Astrocyte of the cerebellum (primary cell): ENCODE data around the gene TAF10.

Experiments
- DNase-seq: peaks from one replicate; pipeline ENCODE4 v3.0.0-alpha.2; 2011; ENCODE audit warnings: low read depth
- H3K4me3 ChIP-seq: 2 replicates; pipeline ENCODE4 v1.5.1; 2011; ENCODE audit warnings: mild to moderate bottlenecking, low read depth, low read length, moderate library complexity
- in situ Hi-C: cut with HindIII; loops from 2 replicates; pipeline ENCODE4 v1.10.0; 2017; ENCODE audit warnings: low sequenced_read_pairs
- TF ChIP-seq, protein P1 (sequence below): IDR thresholded peaks from 2 replicates; pipeline ENCODE4 v1.5.1; 2012; ENCODE audit warnings: low read length, low read depth, moderate library complexity, mild to moderate bottlenecking; ENCODE audit errors: missing control alignments

Gene TAF10

DNA sequence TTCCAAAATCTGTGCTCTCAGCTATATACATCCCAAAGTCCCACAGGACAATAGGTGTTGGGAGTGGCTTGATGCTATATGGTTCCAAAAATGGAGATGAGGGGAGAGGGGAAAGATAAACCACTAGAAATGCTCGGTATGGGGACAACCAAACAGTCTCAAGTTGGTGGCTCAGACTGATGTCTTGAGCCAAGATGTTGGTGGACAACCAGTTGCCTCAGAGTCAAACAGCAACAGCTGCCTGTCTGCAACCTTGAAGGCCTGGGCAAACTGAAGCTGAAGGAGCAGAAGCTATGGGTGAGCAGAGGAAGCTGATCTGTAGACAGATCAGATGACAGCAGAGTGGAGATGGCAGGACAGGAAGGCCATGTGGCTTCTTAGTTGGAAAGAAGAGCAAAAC, 12.6 kb downstream of the TAF10 start:
- no peak overlapping the region for H3K4me3 ChIP-seq
- TF ChIP-seq, protein P1, sequence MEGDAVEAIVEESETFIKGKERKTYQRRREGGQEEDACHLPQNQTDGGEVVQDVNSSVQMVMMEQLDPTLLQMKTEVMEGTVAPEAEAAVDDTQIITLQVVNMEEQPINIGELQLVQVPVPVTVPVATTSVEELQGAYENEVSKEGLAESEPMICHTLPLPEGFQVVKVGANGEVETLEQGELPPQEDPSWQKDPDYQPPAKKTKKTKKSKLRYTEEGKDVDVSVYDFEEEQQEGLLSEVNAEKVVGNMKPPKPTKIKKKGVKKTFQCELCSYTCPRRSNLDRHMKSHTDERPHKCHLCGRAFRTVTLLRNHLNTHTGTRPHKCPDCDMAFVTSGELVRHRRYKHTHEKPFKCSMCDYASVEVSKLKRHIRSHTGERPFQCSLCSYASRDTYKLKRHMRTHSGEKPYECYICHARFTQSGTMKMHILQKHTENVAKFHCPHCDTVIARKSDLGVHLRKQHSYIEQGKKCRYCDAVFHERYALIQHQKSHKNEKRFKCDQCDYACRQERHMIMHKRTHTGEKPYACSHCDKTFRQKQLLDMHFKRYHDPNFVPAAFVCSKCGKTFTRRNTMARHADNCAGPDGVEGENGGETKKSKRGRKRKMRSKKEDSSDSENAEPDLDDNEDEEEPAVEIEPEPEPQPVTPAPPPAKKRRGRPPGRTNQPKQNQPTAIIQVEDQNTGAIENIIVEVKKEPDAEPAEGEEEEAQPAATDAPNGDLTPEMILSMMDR = no peak
- in situ Hi-C loops = no loop called here
- no peak for DNase-seq

DNA sequence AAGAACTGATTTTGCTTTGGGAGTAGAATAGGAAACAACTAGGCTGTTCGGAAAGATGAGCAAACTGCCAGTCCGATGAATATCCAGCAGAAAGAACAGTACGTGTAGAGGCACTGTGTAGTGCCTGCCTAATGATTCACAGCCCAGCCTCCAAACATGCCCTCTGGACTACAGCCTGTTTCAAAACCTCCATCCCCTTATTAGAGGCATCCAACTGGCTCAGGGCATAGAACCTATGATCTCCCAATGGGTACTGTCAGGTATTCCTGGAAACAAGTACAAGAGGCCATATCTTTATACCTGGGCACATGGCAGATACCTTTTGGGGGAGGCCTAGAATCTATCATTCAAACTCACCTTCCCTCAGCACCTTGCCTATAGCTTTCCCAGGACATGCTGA, 13.5 kb downstream of the TAF10 start:
- in situ Hi-C loops = no loop called here
- DNase-seq = no peak
- no peak overlapping the region for H3K4me3 ChIP-seq
- TF ChIP-seq, protein P1 = no peak

DNA sequence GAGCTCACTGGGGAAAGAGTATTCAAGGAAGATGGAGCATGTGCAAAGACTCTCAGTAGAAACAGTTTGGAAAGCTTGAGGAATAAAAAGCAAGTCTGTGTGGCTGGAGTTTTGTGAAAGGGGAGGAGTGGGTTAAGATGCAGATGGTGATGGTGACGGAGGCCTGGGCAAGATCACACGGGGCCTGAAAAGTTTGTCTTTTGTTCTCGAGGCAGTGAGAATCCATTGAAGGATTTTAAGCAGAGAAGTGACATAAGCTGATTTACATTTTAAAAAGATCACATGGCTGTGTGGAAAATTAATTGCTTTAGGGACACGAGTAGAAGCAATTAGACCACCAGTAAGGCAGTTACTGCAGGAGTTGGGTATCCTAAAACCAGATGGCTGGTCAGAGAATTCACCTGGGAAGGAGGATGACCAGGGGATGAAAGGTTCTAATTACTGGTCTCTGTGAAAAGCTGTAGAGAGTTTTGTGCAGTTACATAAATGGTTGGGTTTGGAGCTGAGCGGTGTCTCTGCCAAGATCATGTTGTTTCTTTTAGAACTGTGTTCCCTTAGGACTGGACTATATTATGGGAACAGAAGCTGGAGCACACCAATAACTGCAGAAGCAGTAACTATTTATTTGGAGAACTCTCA, 15.7 kb downstream of the TAF10 start:
- no peak overlapping the region for H3K4me3 ChIP-seq
- in situ Hi-C loops = no loop called here
- no peak for DNase-seq
- TF ChIP-seq, protein P1 = no peak

DNA sequence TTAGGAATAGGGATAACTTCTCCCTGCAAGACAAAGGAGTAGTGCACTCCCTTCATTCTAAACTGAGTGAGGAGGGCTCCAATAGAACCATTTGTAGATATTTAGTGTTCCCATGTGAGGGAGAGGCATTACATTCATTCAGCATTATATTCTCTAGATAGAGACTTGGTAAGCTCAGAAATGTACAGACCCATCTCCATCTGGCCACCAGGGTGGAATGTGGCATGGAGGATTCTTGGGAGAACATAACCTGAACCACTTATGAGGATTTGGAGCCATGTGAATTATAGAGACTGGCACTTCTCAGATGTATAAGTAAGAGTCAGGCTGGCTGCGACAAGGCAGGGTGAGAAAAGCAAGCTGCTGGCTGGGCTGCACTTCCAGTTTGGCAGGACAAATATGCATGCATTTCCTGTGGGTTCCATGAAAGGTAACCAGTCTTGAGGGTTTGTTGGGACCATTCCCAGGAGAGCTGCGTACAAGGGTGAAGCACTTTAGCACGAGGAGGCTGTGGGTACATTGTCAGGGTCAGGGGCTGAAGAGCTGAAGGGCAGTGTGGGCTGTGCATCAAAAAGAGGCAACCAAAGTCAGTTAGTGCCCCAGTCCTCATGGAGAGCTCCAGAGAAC, 17.8 kb downstream of the TAF10 start:
- TF ChIP-seq, protein P1 = no peak
- no peak overlapping the region for H3K4me3 ChIP-seq
- in situ Hi-C loops = no loop called here
- DNase-seq = no peak

DNA sequence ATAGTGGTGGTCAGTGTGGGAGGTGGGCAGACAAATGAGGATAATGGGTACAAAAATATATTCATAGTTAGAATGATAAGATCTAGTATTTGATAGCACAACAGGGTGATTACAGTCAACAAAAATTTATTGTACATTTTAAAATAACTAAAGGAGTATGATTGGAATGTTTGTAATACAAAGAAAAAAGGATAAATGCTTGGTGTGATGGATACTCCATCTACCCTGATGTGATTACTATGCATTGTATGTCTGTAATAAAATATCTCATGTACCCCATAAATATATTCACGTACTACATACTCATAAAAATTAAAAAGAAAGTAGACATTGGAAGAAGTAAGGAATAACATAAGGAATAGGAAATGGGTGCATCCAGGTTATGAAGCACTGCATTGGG, 24.0 kb downstream of the TAF10 start:
- H3K4me3 ChIP-seq = no peak overlapping the region
- in situ Hi-C loops = no loop called here
- no peak for DNase-seq
- TF ChIP-seq, protein P1 = no peak

DNA sequence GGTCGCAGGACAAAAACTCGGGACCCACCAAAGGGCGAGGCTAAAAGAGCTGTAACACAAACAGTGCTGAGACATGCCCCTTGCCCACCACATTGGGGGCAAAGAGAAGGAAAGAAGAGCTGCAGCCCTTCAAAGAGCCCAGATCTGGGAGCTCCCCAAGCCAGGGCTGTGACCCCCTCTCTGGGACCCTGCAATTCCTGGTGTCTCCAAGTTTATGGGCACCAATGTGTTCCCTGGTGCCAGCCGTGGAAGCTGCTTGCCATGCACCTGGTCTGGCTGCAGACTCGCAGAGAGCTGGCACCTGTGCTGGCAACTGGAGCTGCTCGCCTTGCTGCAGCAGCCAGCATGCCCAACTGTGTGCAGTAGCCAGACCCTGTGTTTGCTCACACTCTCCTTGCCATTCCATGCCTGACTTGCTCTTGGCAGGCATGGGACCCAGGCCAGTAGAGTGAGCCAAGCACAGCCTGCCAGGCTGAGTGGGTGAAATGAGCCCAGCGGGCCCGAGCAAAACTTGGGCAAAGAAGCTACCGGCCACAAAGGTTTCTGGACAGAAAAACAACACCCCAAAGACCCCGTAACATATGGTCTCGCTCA, 24.6 kb downstream of the TAF10 start:
- H3K4me3 ChIP-seq = no peak overlapping the region
- TF ChIP-seq, protein P1 = no peak
- DNase-seq = no peak
- in situ Hi-C loops = no loop called here
